GM19324 (cell line): Measurements from ENCODE around the gene SFR1.

Source experiments
- ATAC-seq: cut with Tn5 transposase; IDR thresholded peaks from one replicate; pipeline ENCODE4 v1.9.1; 2021; ENCODE audit warnings: mild to moderate bottlenecking, moderate library complexity; ENCODE audit not compliant: unreplicated experiment, low FRiP score

SFR1 gene

GRCh38 chr10:104121485-104122224, at the start of gene SFR1:
SFR1 (plus strand) TSS chr10:104122171; CDS start chr10:104122184, 13 bp downstream.
- ATAC-seq: peak; percentile 91

- no peak for ATAC-seq
Measured at GRCh38 chr10:104072786-104073185, 49.2 kb upstream of the SFR1 start.

- ATAC-seq: no peak
Measured at GRCh38 chr10:104074505-104074904, 47.5 kb upstream of the SFR1 start.

- no peak for ATAC-seq
Measured at GRCh38 chr10:104076743-104077160, 45.2 kb upstream of the SFR1 start.

- ATAC-seq: no peak
Measured at GRCh38 chr10:104077247-104077646, 44.7 kb upstream of the SFR1 start.

- no peak for ATAC-seq
Measured at GRCh38 chr10:104077663-104078151, 44.3 kb upstream of the SFR1 start.

- no peak for ATAC-seq
Measured at GRCh38 chr10:104080762-104081161, 41.2 kb upstream of the SFR1 start.

GRCh38 chr10:104081998-104082397, 40.0 kb upstream of the SFR1 start:
- no peak for ATAC-seq

- no peak for ATAC-seq
Measured at GRCh38 chr10:104084482-104085142, 37.4 kb upstream of the SFR1 start.

GRCh38 chr10:104085801-104086400, 36.1 kb upstream of the SFR1 start, which contains the start of gene COL17A1:
COL17A1 (minus strand) TSS chr10:104085880; CDS start chr10:104080673, 5,207 bp downstream.
- ATAC-seq: no peak

- no peak for ATAC-seq
Measured at GRCh38 chr10:104088239-104088638, 33.7 kb upstream of the SFR1 start.

- no peak for ATAC-seq
Measured at GRCh38 chr10:104089621-104090020, 32.4 kb upstream of the SFR1 start.

- ATAC-seq: no peak
Measured at GRCh38 chr10:104090611-104091010, 31.4 kb upstream of the SFR1 start.

- no peak for ATAC-seq
Measured at GRCh38 chr10:104092749-104093148, 29.2 kb upstream of the SFR1 start.

GRCh38 chr10:104096692-104097091, 25.3 kb upstream of the SFR1 start:
- ATAC-seq: no peak

- no peak for ATAC-seq
Measured at GRCh38 chr10:104098358-104098925, 23.5 kb upstream of the SFR1 start.

GRCh38 chr10:104099269-104099668, 22.7 kb upstream of the SFR1 start:
- ATAC-seq: no peak

GRCh38 chr10:104099941-104100340, 22.0 kb upstream of the SFR1 start:
- ATAC-seq: no peak

- no peak for ATAC-seq
Measured at GRCh38 chr10:104100795-104101194, 21.2 kb upstream of the SFR1 start.

GRCh38 chr10:104101902-104102301, 20.1 kb upstream of the SFR1 start:
- ATAC-seq: no peak

- ATAC-seq: no peak
Measured at GRCh38 chr10:104103956-104104355, 18.0 kb upstream of the SFR1 start.
